Stimulated activated CD8-positive, alpha-beta memory T cell treated with anti-CD3 and anti-CD28 coated beads, Interleukin-4, amount 100 ng/mL, for 4 hours (primary cell): ENCODE results near the gene MAGEA2.
"Not testable (repeated sequence)": the region's sequence is repeated elsewhere in the genome, so short reads cannot be mapped to it uniquely, and the experiment has no call there.

Experiments
- DNase-seq, 2 donors: peaks; one replicate each; pipeline ENCODE4 v3.0.0-alpha.2; 2020; ENCODE audit warnings: low read depth in 2 of 2, low spot score in 1 of 2

Gene MAGEA2

DNA sequence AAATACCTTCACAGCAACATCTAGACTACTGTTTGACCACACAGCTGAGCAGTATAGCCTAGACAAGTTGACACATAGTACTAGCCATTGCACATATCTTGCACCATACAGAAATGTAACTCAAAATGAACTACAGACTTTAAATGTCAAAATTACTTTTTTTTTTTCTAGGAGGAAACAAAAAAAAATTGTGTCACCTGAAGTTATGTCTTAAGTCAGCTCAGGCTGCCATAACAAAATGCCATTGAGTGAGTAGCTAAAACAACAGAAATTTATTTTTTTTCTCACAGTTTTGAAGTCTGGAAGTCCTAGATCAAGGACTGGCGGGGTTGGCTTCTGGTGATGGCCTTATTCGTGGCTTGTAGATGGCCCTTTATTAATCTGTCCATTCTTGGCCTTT, 44.5 kb downstream of the MAGEA2 start, which contains the start of gene CSAG2:
Gene CSAG2 (minus strand): TSS at position 101 of the 400 bp plus-strand sequence. CDS start 161 bp downstream, outside the sequence.
- DNase-seq = not testable (repeated sequence)

DNA sequence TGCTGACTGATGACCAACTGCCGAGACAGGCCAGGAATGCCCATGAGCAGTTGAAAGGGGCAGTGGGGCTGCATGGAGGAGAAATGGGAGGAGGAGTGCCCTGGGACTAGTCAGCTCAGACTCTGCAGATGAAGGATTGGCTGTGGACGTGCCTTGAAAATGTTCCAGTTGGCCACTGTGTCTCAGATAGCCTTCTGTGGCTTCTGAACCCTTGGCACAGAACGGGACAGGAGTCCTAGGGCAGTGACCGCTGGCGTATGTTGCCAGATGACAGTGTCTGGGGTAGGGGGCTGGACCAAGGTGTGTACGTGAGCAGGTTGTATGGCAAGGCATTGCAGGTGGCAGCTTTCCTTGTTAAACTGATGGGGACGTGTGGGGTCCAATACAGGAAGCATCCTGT, 47.1 kb downstream of the MAGEA2 start:
- not testable (repeated sequence) for DNase-seq

DNA sequence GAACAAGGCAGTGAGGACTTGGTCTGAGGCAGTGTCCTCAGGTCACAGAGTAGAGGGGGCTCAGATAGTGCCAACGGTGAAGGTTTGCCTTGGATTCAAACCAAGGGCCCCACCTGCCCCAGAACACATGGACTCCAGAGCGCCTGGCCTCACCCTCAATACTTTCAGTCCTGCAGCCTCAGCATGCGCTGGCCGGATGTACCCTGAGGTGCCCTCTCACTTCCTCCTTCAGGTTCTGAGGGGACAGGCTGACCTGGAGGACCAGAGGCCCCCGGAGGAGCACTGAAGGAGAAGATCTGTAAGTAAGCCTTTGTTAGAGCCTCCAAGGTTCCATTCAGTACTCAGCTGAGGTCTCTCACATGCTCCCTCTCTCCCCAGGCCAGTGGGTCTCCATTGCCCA, 53.3 kb downstream of the MAGEA2 start:
- not testable (repeated sequence) for DNase-seq
